Measurements from ENCODE around the gene EDIL3.

The EDIL3 gene

DNA sequence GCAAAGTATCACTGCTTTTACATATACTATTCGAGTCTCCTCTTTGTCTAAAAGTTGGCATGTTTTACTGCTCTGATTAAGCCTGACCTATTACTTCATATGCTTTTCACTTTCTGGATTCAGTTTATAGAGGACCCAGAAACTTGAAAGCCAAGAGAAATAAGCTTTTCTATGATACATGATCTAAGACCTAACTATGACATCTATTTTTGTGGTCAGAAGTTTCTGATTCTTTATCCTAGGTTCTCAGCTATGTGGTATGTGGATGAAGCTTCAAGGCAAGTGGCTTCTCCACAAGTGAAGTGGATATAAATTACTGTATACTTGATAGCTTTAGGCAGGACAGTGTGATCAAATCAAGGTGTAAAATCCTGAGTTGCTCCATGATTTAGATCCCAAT is 6.3 kb downstream of the EDIL3 start:
- H3K27ac ChIP-seq: no peak overlapping the region

GRCh38 chr5:84376346-84376745 is 8.3 kb downstream of the EDIL3 start:
- TF ChIP-seq CTCF (conservative IDR thresholded peaks at IDR 0.05): no peak
- no peak overlapping the region for H3K27ac ChIP-seq

More for the DNA sequence above, 6.3 kb downstream of the EDIL3 start:
- no peak for TF ChIP-seq CTCF (conservative IDR thresholded peaks at IDR 0.05)

- no peak for TF ChIP-seq CTCF (conservative IDR thresholded peaks at IDR 0.05)
- no peak overlapping the region for H3K27ac ChIP-seq
Observed at GRCh38 chr5:84374568-84374967, 10.1 kb downstream of the EDIL3 start.

- no peak overlapping the region for H3K27ac ChIP-seq
- no peak for TF ChIP-seq CTCF (conservative IDR thresholded peaks at IDR 0.05)
Observed at GRCh38 chr5:84373506-84373905, 11.2 kb downstream of the EDIL3 start.

DNA sequence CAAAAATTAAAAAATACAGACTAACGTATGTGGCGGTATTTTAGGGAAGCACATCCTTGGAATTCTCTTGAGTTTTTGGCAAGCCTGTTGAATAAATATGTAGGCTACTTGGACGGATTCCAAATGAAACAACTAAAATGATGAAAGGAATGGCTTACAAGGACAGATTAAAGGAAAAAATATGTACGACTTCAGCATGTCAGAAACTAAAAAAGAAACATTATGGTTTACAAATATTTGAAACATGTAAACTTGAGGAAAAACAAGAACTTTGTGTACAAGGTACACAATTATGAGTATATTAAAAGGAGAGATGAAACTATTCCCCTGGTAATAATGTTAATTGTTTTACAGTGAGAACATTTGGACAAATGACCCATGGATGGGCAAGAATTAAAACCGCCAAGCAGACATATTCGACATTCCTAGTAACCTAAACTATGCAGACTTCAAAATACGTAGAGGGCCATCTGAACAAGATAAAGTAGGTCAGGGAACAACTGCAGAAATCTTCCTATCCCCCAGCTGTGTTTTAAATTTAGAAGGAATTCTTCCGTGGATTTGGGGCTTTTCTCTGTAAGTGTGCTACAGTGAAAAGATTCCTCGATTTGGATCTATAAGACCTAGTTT is 12.5 kb downstream of the EDIL3 start:
- no peak overlapping the region for H3K27ac ChIP-seq
- TF ChIP-seq CTCF (conservative IDR thresholded peaks at IDR 0.05): no peak

- TF ChIP-seq CTCF (conservative IDR thresholded peaks at IDR 0.05): no peak
- H3K27ac ChIP-seq: no peak overlapping the region
Observed at GRCh38 chr5:84370176-84370575, 14.5 kb downstream of the EDIL3 start.

GRCh38 chr5:84364043-84364442 is 20.6 kb downstream of the EDIL3 start:
- TF ChIP-seq CTCF (conservative IDR thresholded peaks at IDR 0.05): no peak
- H3K27ac ChIP-seq: no peak overlapping the region

All from VCaP (cell line).